AG04449 (cell line): Measurements from ENCODE around the gene MIOX.

ENCODE experiments used
- CTCF ChIA-PET: fragments of 350-600 bp; formaldehyde crosslinking; extraction: SDS; loops from one replicate; lab custom pipeline; 2021; ENCODE audit warnings: antibody characterized with exemption; lab: Yijun Ruan, JAX
- POLR2A ChIA-PET: fragments of 400-600, 350-600 bp; formaldehyde crosslinking; extraction: SDS; loops from one replicate; lab custom pipeline; 2020; ENCODE audit warnings: antibody characterized with exemption, inconsistent platforms; lab: Yijun Ruan, JAX
- DNase-seq: peaks from one replicate; pipeline ENCODE4 v3.0.0-alpha.2; 2010; ENCODE audit warnings: low read depth, low spot score
- H3K4me3 ChIP-seq: 2 replicates; pipeline ENCODE4 v1.5.1; 2011; ENCODE audit warnings: low read depth, mild to moderate bottlenecking, control low read depth, low read length
- CTCF ChIP-seq: IDR thresholded peaks from one replicate; pipeline ENCODE4 v1.5.1; 2011; ENCODE audit warnings: mild to moderate bottlenecking, moderate library complexity, low read length, control low read depth, inconsistent platforms; ENCODE audit not compliant: insufficient read depth; ENCODE audit errors: missing control alignments

MIOX gene

GRCh38 chr22:50445071-50445879 is 41.4 kb upstream of the MIOX start:
- no peak for DNase-seq
- TF ChIP-seq CTCF: no peak
- CTCF ChIA-PET: interaction anchor here (1.2 kb wide), 1 partner anchor 51 kb away, joined by 5 read pairs; no protein-coding TSS in a partner anchor
- no peak overlapping the region for H3K4me3 ChIP-seq
- POLR2A ChIA-PET: no interaction called here

- ChIA-PET CTCF (no interaction called here), POLR2A (interaction anchor here (0.7 kb wide), 1 partner anchor 768 kb away, joined by 3 read pairs; no protein-coding TSS in a partner anchor)
- no peak for DNase-seq
- H3K4me3 ChIP-seq: no peak overlapping the region
- TF ChIP-seq CTCF: no peak
These were observed 40.6 kb upstream of the MIOX start for GRCh38 chr22:50445880-50446707.

GRCh38 chr22:50446708-50447575 is 39.7 kb upstream of the MIOX start:
- no peak overlapping the region for H3K4me3 ChIP-seq
- ChIA-PET POLR2A (interaction anchor here (0.7 kb wide), 1 partner anchor 769 kb away, joined by 3 read pairs; no protein-coding TSS in a partner anchor), CTCF (no interaction called here)
- no peak for DNase-seq
- TF ChIP-seq CTCF: no peak

- TF ChIP-seq CTCF: no peak
- ChIA-PET POLR2A (no interaction called here), CTCF (no interaction called here)
- no peak for DNase-seq
- H3K4me3 ChIP-seq: no peak overlapping the region
These were observed 38.8 kb upstream of the MIOX start for GRCh38 chr22:50447576-50448551.

- DNase-seq: no peak
- no peak for TF ChIP-seq CTCF
- H3K4me3 ChIP-seq: no peak overlapping the region
- ChIA-PET POLR2A (no interaction called here), CTCF (no interaction called here)
These were observed 34.0 kb upstream of the MIOX start for GRCh38 chr22:50452649-50453048.
